Kidney (tissue), 14 donors: ENCODE data around the gene IMPA2. TPM values are rescaled to one million over a fixed set of nuclear protein-coding genes. Genes with fewer than 3 reads are reported as not detected.
"Not testable (repeated sequence)": the region's sequence is repeated elsewhere in the genome, so short reads cannot be mapped to it uniquely, and the experiment has no call there.

Experiments
- DNase-seq, 5 donors: peaks; one replicate each; pipeline ENCODE4 v3.0.0-alpha.2; 2013 to 2020
- FAIRE-seq: peaks from 2 replicates; lab custom pipeline; 2012; peaks lifted over from hg19 to GRCh38; lab: Jason Lieb, UNC
- H3K27ac ChIP-seq, 2 donors: one replicate each; pipeline ENCODE4 v1.7.0; 2013; ENCODE audit warnings: low read depth in 2 of 2, low read length in 2 of 2, inconsistent platforms in 1 of 2
- H3K27me3 ChIP-seq: one replicate; pipeline ENCODE4 v1.7.1; 2013; ENCODE audit warnings: low read length, inconsistent platforms; ENCODE audit not compliant: control insufficient read depth, insufficient read depth
- H3K36me3 ChIP-seq, 3 donors: one replicate each; pipeline versions ENCODE4 v1.7.0 to v1.7.1; 2013; ENCODE audit warnings: low read length in 3 of 3, control low read depth in 1 of 3, inconsistent platforms in 1 of 3; ENCODE audit not compliant: insufficient read depth in 3 of 3, control insufficient read depth in 2 of 3
- H3K4me1 ChIP-seq, 3 donors: one replicate each; pipeline versions ENCODE4 v1.7.0 to v1.7.1; 2013; ENCODE audit warnings: low read length in 3 of 3, inconsistent platforms in 1 of 3, low read depth in 1 of 3; ENCODE audit not compliant: control insufficient read depth in 2 of 3, insufficient read depth in 2 of 3
- H3K4me3 ChIP-seq, 3 donors: one replicate each; pipeline versions ENCODE4 v1.7.0 to v1.8.1; 2013; ENCODE audit warnings: low read length in 3 of 3, control low read depth in 1 of 3, inconsistent platforms in 1 of 3
- H3K9ac ChIP-seq, 3 donors: one replicate each; pipeline versions ENCODE4 v1.7.0 to v1.7.1; 2013; ENCODE audit warnings: low read length in 3 of 3, control low read depth in 1 of 3, inconsistent platforms in 1 of 3
- H3K9me3 ChIP-seq, 3 donors: one replicate each; pipeline versions ENCODE4 v1.7.0 to v1.7.1; 2013; ENCODE audit warnings: low read length in 3 of 3, control low read depth in 1 of 3, inconsistent platforms in 1 of 3; ENCODE audit not compliant: control insufficient read depth in 2 of 3, insufficient read depth in 1 of 3
- intact Hi-C: fragments of 100-400 bp; cut with DNase I; formaldehyde crosslinking; loops from one replicate; pipeline ENCODE4 v1.11.1; 2022
- polyA plus RNA-seq: library from polyadenylated mRNA; stranded (reverse); fragments of 350-450 nt; fragmentation: Illumina TruSeq; extraction: RNeasy Lipid Tissue Mini Kit (QIAGEN cat#74804); gene quantifications from one replicate; pipeline ENCODE4 v1.2.3, GENCODE V29; 2014; ENCODE audit warnings: low read depth, low replicate concordance; ENCODE audit not compliant: insufficient read depth
- total RNA-seq: library from RNA; stranded (reverse); fragmentation: NEBNext Ultra II Directional; extraction: Animal tissue kit (Norgen Biotek cat#: 25700); gene quantifications from one replicate; pipeline ENCODE4 v1.2.1, GENCODE V29; 2021
- TF ChIP-seq, protein P1 (sequence below): IDR thresholded peaks from 3 replicates; pipeline ENCODE4 v1.5.1; 2012; ENCODE audit warnings: mild to moderate bottlenecking, moderate library complexity, borderline replicate concordance; ENCODE audit not compliant: insufficient read depth; ENCODE audit errors: extremely low read depth
- donor health status: control.
- donor health status: control.
- donor health status: control.
- donor health status: control.
- donor health status: control.
- donor health status: DM: yes; HTN: yes; CAD: no.
- donor health status: Normal renal cell carcinoma (clear cell type).

IMPA2 gene
- total and polyA plus RNA-seq, 2 donors from 2014 or later = 157 to 348 TPM

DNA sequence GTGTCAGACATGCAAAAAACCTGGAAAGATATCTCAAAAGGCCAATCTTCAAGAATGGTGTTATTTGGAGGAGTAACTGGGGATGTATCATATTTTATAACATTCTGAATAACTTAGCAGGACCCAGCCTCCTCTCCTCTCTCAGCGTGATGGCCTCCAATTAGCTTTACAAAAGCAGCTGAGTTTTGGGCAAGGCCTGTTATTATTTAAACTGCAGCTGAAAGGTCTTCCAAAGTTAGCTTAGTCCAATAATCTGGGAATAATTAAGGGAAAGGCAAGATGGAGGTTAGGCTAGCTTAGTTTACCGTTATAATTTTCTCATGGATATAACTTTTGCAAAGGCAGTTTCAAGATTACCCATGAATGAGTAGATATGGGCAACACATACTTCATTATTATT, 40.4 kb upstream of the IMPA2 start:
- intact Hi-C loops = loop anchor here (5.0 kb wide), 1 partner anchor 56 kb away; no protein-coding TSS in a partner anchor
- Histone ChIP-seq H3K27ac (no peak overlapping the region), H3K4me1 (no peaks in the 10 kb centered on the region), H3K4me3 (no peak overlapping the region), H3K27me3 (no peaks in the 10 kb centered on the region), H3K36me3 (no peaks in the 10 kb centered on the region), H3K9ac (no peak overlapping the region), H3K9me3 (no peaks in the 10 kb centered on the region)
- DNase-seq = no peak
- TF ChIP-seq, protein P1, sequence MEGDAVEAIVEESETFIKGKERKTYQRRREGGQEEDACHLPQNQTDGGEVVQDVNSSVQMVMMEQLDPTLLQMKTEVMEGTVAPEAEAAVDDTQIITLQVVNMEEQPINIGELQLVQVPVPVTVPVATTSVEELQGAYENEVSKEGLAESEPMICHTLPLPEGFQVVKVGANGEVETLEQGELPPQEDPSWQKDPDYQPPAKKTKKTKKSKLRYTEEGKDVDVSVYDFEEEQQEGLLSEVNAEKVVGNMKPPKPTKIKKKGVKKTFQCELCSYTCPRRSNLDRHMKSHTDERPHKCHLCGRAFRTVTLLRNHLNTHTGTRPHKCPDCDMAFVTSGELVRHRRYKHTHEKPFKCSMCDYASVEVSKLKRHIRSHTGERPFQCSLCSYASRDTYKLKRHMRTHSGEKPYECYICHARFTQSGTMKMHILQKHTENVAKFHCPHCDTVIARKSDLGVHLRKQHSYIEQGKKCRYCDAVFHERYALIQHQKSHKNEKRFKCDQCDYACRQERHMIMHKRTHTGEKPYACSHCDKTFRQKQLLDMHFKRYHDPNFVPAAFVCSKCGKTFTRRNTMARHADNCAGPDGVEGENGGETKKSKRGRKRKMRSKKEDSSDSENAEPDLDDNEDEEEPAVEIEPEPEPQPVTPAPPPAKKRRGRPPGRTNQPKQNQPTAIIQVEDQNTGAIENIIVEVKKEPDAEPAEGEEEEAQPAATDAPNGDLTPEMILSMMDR = no peak
- FAIRE-seq = no peak

DNA sequence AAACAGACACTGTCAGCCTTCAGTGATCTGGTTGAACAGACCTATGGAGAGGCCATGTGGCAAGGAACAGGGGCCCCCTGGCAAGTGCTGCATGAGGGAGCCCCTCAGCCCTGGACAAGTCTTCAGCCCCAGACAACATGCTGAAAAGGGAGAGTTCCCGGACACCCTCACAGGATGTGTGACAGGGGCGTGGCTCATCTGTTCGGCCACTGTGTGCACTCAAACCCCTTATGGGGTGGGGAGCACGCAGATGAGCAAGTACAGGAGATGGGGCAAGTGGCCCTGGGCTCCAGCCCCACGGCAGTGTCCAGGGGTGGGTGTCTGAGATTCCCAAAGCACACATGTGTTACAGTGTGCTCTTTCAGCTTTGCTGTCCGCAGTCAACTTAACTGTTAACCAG, 37.8 kb upstream of the IMPA2 start:
- H3K36me3 ChIP-seq = no peaks in the 10 kb centered on the region
- intact Hi-C loops = loop anchor here (5.0 kb wide), 1 partner anchor 54 kb away; no protein-coding TSS in a partner anchor
- TF ChIP-seq, protein P1 = no peak
- H3K4me1 ChIP-seq = peaks cover 0 to 4% (median 3%) of the 10 kb centered on the region in 3 donors
- H3K9me3 ChIP-seq = no peaks in the 10 kb centered on the region
- H3K9ac ChIP-seq = no peak overlapping the region
- no peaks in the 10 kb centered on the region for H3K27me3 ChIP-seq
- FAIRE-seq = no peak
- DNase-seq = no peak
- H3K4me3 ChIP-seq = no peak overlapping the region
- H3K27ac ChIP-seq = no peak overlapping the region

DNA sequence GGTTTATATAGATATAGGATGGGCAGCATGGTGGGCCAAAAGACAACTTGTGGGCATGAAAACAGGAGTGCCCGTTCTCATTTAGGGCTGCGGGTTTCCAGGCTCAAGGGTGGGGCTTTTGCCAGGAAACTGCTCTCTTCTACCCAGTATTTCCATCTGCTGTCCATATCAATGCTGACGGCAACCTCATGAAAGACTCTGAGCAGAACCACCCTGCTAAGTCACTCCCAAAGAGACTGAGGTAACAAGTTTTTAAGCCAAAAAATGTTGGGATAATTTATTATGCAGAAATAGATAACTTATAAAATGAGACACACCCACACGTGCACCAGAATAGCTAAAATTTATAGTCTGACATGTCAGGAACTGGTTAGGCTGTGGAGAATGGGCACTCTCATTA, 37.1 kb upstream of the IMPA2 start:
- DNase-seq (no peak), FAIRE-seq (no peak)
- no peaks in the 10 kb centered on the region for H3K27me3 ChIP-seq
- H3K4me1 ChIP-seq = peaks cover 0 to 4% (median 3%) of the 10 kb centered on the region in 3 donors
- no peak overlapping the region for H3K9ac ChIP-seq
- intact Hi-C loops = loop anchor here (5.0 kb wide), 1 partner anchor 53 kb away; no protein-coding TSS in a partner anchor
- H3K4me3 ChIP-seq = no peak overlapping the region
- H3K9me3 ChIP-seq = no peaks in the 10 kb centered on the region
- no peak overlapping the region for H3K27ac ChIP-seq
- TF ChIP-seq, protein P1 = no peak
- no peaks in the 10 kb centered on the region for H3K36me3 ChIP-seq

DNA sequence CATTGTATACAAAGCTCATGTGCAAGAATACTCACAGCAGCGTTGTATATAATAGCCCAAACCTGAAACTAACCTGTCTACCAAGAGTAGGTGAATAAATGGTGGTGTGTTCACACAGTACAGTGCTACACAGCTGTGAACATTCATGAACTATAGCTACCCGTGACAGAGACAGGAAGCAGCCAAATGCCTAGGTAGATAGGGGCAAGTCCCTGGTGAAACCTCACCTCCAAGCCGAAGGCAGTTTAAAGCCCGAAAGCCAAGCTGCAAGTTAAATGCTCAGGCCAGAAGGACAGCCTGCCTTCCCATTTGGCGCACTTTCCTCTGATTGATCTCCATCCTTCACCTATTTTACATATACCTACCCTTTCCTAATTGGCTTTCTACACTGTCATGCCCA, 36.5 kb upstream of the IMPA2 start:
- intact Hi-C loops = loop anchor here (5.0 kb wide), 1 partner anchor 53 kb away; no protein-coding TSS in a partner anchor
- H3K4me3 ChIP-seq = no peak overlapping the region
- FAIRE-seq = no peak

DNA sequence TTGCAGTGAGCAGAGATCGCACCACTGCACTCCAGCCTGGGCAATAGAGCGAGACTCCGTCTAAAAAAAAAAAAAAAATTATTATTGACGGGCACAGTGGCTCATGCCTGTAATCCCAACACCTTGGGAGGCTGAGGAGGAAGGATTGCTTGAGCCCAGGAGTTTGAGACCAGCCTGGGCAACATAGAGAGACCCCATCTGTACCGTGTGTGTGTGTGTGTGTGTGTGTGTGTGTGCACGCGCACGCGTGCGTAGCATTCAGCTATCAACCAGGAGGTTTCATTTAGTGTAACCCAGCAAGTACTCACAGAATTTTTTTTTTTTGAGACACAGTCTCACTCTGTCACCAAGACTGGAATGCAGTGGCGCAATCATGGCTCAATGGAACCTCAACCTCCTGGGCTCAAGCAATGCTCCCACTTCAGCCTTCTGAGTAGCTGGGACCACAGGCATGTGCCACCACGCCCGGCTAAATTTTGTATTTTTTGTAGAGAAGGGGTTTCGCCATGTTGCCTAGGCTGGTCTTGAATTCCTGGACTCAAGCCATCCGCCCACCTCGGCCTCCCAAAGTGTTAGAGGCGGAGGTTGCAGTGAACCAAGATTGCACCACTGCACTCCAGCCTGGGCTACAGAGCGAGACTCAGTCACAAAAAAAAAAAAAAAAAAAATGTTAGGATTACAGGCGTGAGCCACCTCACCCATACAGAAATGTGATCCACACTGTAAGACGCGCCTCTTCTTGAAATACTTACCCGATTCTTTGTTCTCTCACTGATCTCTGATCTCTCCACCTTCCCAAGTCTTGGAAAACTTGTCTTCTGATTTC, 35.3 kb upstream of the IMPA2 start:
- H3K4me3 ChIP-seq, DNase-seq, H3K4me1 ChIP-seq, H3K9me3 ChIP-seq, H3K36me3 ChIP-seq, FAIRE-seq, H3K27me3 ChIP-seq, intact Hi-C loops: not testable (repeated sequence)
- Histone ChIP-seq H3K9ac (peak overlapping the region in 1 of 3 donors; percentile 91), H3K27ac (peak overlapping the region in 1 of 2 donors; percentile 93)

More for the DNA sequence above, 36.5 kb upstream of the IMPA2 start:
- TF ChIP-seq, protein P1 = no peak
- no peaks in the 10 kb centered on the region for H3K9me3 ChIP-seq
- H3K27me3 ChIP-seq = no peaks in the 10 kb centered on the region
- no peak overlapping the region for H3K9ac ChIP-seq
- H3K4me1 ChIP-seq = peaks cover 0 to 4% (median 3%) of the 10 kb centered on the region in 3 donors
- H3K36me3 ChIP-seq = no peaks in the 10 kb centered on the region
- DNase-seq = no peak
- no peak overlapping the region for H3K27ac ChIP-seq
